Subcutaneous adipose tissue (tissue), 4 donors: Measurements from ENCODE around the gene IFIT1. TPM values are rescaled to one million over a fixed set of nuclear protein-coding genes. Genes with fewer than 3 reads are reported as not detected.

Experiments
- CTCF ChIP-seq: fragments of 450-650 bp; IDR thresholded peaks from one replicate; pipeline ENCODE4 v1.5.1; 2016; ENCODE audit warnings: low read depth, mild to moderate bottlenecking, control low read depth, antibody characterized with exemption, moderate library complexity
- total RNA-seq, 4 donors: library from RNA; depleted of rRNA; stranded (reverse); fragments of >200 nt; gene quantifications; one replicate each; pipeline ENCODE4 v1.1.0, GENCODE V29; 2016

The IFIT1 gene
- total RNA-seq, 4 donors from 2014 or later, result 4.7 to 25.1 (median 19.6) TPM

GRCh38 chr10:89369156-89370105, 23.0 kb upstream of the IFIT1 start:
- no peak for TF ChIP-seq CTCF

- no peak for TF ChIP-seq CTCF
Measured at GRCh38 chr10:89371079-89371478, 21.3 kb upstream of the IFIT1 start.

GRCh38 chr10:89371987-89372386, 20.4 kb upstream of the IFIT1 start:
- no peak for TF ChIP-seq CTCF

GRCh38 chr10:89373916-89374711, 18.3 kb upstream of the IFIT1 start:
- no peak for TF ChIP-seq CTCF

- TF ChIP-seq CTCF, result no peak
Measured at GRCh38 chr10:89374713-89375141, 17.7 kb upstream of the IFIT1 start.

- TF ChIP-seq CTCF, result no peak
Measured at GRCh38 chr10:89377705-89378637, 14.5 kb upstream of the IFIT1 start, which contains the start of gene IFIT1B. Gene IFIT1B (plus strand): TSS chr10:89378056. CDS start chr10:89378136, 80 bp downstream.
